HEK293 (cell line): ENCODE measurements around the gene PTGES.

Experiments used
- CTCF ChIP-seq: fragments of 450-650 bp; formaldehyde crosslinking; IDR thresholded peaks from 2 replicates; pipeline ENCODE4 v1.5.1; 2016; ENCODE audit warnings: missing biosample characterization, missing genetic modification characterization
- HOXA7 ChIP-seq: sonication (generic); formaldehyde crosslinking; IDR thresholded peaks from 2 replicates; pipeline ENCODE4 v1.8.1; 2022; ENCODE audit warnings: missing genetic modification reagents, borderline replicate concordance
- TSHZ1 ChIP-seq: fragments of 450-650 bp; formaldehyde crosslinking; IDR thresholded peaks from 2 replicates; pipeline ENCODE4 v1.5.1; 2016; ENCODE audit warnings: missing biosample characterization, missing genetic modification characterization, borderline replicate concordance
- ZBTB44 ChIP-seq: fragments of 450-650 bp; IDR thresholded peaks from 2 replicates; pipeline ENCODE4 v1.5.1; 2018; ENCODE audit warnings: missing biosample characterization, mild to moderate bottlenecking, missing genetic modification characterization
- ZBTB7A ChIP-seq: fragments of 450-650 bp; formaldehyde crosslinking; IDR thresholded peaks from 2 replicates; pipeline ENCODE4 v1.5.1; 2016; ENCODE audit warnings: low read depth, missing biosample characterization, missing genetic modification characterization
- ZNF473 ChIP-seq: fragments of 450-650 bp; formaldehyde crosslinking; IDR thresholded peaks from 2 replicates; pipeline ENCODE4 v1.5.1; 2017; ENCODE audit warnings: missing biosample characterization, missing genetic modification characterization

GRCh38 chr9:129701054-129701453 lies 51.8 kb downstream of the PTGES start:
- TF ChIP-seq CTCF (tag by site-specific recombination) (no peak), HOXA7 (CRISPR knock-in tag) (no peak), ZNF473 (tag by site-specific recombination) (no peak), ZBTB7A (tag by site-specific recombination) (no peak), TSHZ1 (tag by site-specific recombination) (no peak), ZBTB44 (tag by site-specific recombination) (no peak)
